ENCODE data around the gene SAE1. TPM values are rescaled to one million over a fixed set of nuclear protein-coding genes. Genes with fewer than 3 reads are reported as not detected.

The SAE1 gene
- total and polyA plus RNA-seq, 5 experiments from 2014 or later, result 44.5 to 174 (median 158) TPM

GRCh38 chr19:47176071-47176626 lies 45.5 kb downstream of the SAE1 start:
- no peak for ATAC-seq
- Mint-ChIP-seq H3K27me3 (no peaks in the 10 kb centered on the region), H3K36me3 (peaks cover 5 to 41% (median 27%) of the 10 kb centered on the region in 3 donors), H3K4me1 (peaks cover 30 to 78% (median 65%) of the 10 kb centered on the region in 4 donors), H3K9me3 (no peaks in the 10 kb centered on the region), H3K4me3 (peak overlapping the region; percentile 49 to 88 (median 81)), H3K27ac (peak overlapping the region; percentile 90 to 99 (median 94))
- POLR2A ChIA-PET, result interaction anchor here (1.0 to 4.5 kb wide), 8 partner anchors 8 to 69 kb away, joined by 3 to 86 read pairs (median 7); partner anchors contain the start of gene ZC3H4
- DNase-seq, result no peak

DNA sequence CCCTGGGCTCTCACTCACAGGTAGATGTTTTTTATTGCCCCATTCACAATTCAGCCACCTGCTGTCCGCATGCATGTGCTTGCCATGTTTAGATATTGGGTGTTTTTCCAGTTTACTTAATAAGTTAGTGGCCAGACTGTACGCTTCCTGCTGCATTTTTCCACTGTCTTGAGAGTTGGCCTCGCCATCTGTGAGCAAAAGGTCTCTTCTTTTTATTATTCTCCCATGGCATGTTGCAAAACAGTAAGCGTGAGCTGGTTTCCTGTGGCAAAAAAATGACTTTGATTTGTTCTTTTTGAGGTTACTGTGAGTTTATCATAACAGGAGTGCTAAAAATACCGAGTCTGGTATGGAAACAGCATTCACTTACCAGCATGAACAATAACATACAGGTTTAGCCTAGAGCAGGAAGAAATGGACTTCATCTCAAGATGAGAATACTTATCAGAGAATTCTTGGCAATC lies 46.0 kb downstream of the SAE1 start:
- Mint-ChIP-seq H3K27ac (peak overlapping the region; percentile 90 to 99 (median 94)), H3K27me3 (no peaks in the 10 kb centered on the region), H3K4me1 (peaks cover 30 to 78% (median 65%) of the 10 kb centered on the region in 4 donors), H3K9me3 (no peaks in the 10 kb centered on the region), H3K36me3 (peaks cover 5 to 41% (median 27%) of the 10 kb centered on the region in 3 donors), H3K4me3 (peak overlapping the region; percentile 49 to 88 (median 81))
- POLR2A ChIA-PET, result interaction anchor here (0.8 to 4.5 kb wide), 16 partner anchors 9 to 69 kb away, joined by 3 to 86 read pairs (median 5); partner anchors contain the start of genes SAE1 and ZC3H4
- DNase-seq, result peak in 8 of 10 donors; percentile 22 to 81 (median 42)
- ATAC-seq, result peak; percentile 84 to 94

- Mint-ChIP-seq H3K27me3 (no peaks in the 10 kb centered on the region), H3K9me3 (no peaks in the 10 kb centered on the region), H3K4me1 (peaks cover 36 to 89% (median 84%) of the 10 kb centered on the region in 4 donors), H3K36me3 (peaks cover 5 to 27% (median 17%) of the 10 kb centered on the region in 3 donors), H3K27ac (peak overlapping the region; percentile 59 to 99 (median 92)), H3K4me3 (peak overlapping the region in 8 of 10 donors; percentile 0 to 52 (median 30))
- ATAC-seq, result no peak
- POLR2A ChIA-PET, result interaction anchor here (1.2 to 4.5 kb wide), 4 partner anchors 8 to 65 kb away, joined by 3 to 86 read pairs (median 32); no protein-coding TSS in a partner anchor
- no peak for DNase-seq
Measured at GRCh38 chr19:47179653-47180310, 49.1 kb downstream of the SAE1 start.

- peaks cover 37 to 85% (median 76%) of the 10 kb centered on the region in 4 donors for H3K4me1 Mint-ChIP-seq
- DNase-seq (no peak), ATAC-seq (no peak)
- peaks cover 5 to 24% (median 13%) of the 10 kb centered on the region in 3 donors for H3K36me3 Mint-ChIP-seq
- H3K27ac Mint-ChIP-seq, result peak overlapping the region; percentile 73 to 98 (median 91)
- H3K27me3 Mint-ChIP-seq, result no peaks in the 10 kb centered on the region
- H3K9me3 Mint-ChIP-seq, result no peaks in the 10 kb centered on the region
- POLR2A ChIA-PET, result interaction anchor here (1.0 to 11.5 kb wide), 3 partner anchors 25 to 42 kb away, joined by 3 to 185 read pairs (median 30); no protein-coding TSS in a partner anchor
- peak overlapping the region in 8 of 10 donors; percentile 12 to 83 (median 44) for H3K4me3 Mint-ChIP-seq
Measured at GRCh38 chr19:47183601-47184000, 53.0 kb downstream of the SAE1 start.

DNA sequence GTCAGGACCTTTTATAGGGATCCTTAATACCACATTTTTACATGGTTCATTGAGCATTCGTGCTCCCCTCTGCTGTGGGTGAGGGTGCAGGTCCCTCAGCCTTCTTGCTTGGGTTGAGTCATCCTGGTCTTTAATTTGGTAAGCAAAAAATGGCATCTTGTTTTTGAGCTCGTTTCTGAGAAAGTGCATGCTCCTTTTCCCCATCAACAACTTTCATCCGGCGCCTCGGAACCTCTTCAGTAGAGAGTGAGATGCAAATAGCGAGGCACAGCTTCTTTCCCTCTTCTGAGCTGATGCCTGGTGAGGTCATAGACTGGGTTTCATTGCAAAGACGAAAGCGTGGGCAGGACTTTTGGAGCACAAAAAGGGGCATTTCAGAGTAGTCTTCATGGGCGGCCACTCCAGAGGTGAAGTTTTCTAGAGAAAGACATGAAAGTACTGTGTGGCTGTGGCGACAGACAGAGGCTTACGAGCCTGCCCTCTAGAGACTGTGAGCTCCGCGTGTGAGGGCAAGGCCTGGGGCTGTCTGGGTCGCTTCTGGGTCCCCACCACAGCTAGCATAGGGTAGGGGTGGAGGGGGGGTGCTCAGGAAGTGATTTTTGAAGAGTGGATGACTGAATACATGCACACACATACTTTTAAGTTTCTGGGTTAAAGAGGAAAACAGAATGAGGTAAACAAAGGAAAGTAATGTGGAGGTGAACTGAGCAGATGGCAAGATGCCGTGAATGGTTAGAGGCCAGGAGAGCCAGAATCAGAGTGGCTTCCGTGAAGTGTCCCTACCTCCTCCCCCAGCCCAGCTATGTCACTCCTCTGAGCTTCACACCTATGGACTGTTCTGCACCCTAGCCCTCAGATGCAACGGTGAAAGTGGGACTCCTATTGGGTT lies 56.1 kb downstream of the SAE1 start:
- Mint-ChIP-seq H3K4me3 (peak overlapping the region; percentile 61 to 89 (median 78)), H3K4me1 (peaks cover 35 to 93% (median 87%) of the 10 kb centered on the region in 4 donors), H3K36me3 (peaks cover 0 to 17% (median 4%) of the 10 kb centered on the region in 3 donors), H3K9me3 (no peaks in the 10 kb centered on the region), H3K27ac (peak overlapping the region; percentile 90 to 99 (median 96)), H3K27me3 (no peaks in the 10 kb centered on the region)
- DNase-seq (peak; percentile 58 to 92 (median 82)), ATAC-seq (peak; percentile 85 to 90)
- POLR2A ChIA-PET, result interaction anchor here (1.0 to 11.5 kb wide), 26 partner anchors 9 to 88 kb away, joined by 3 to 185 read pairs (median 6); partner anchors contain the start of genes CCDC9, INAFM1 and ZC3H4

- Mint-ChIP-seq H3K4me1 (peaks cover 31 to 89% (median 83%) of the 10 kb centered on the region in 4 donors), H3K36me3 (peaks cover 0 to 13% (median 0%) of the 10 kb centered on the region in 3 donors), H3K27ac (peak overlapping the region; percentile 90 to 99 (median 96)), H3K4me3 (peak overlapping the region; percentile 61 to 89 (median 78)), H3K27me3 (no peaks in the 10 kb centered on the region), H3K9me3 (no peaks in the 10 kb centered on the region)
- ATAC-seq, result no peak
- no peak for DNase-seq
- POLR2A ChIA-PET, result interaction anchor here (1.2 to 11.5 kb wide), 18 partner anchors 9 to 74 kb away, joined by 3 to 185 read pairs (median 10); partner anchors contain the start of gene ZC3H4
Measured at GRCh38 chr19:47187335-47187655, 56.7 kb downstream of the SAE1 start.

DNA sequence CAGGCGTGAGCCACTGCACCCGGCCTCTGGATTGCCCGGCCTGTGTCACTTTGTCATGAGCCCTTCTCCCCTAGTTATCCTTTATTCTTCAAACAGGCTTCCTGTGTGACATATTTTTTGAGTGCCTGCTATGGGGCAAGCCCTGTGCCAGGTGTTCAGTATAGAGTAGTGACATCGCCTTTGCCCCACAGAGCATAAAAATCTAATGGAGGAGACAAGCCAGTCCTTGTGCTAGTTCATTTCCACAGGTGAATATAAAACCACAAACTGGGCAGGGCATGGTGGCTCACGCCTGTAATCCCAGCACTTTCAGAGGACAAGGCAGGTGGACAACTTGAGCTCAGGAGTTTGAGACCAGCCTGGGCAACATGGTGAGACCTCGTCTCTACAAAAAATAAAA lies 57.2 kb downstream of the SAE1 start:
- no peak for ATAC-seq
- peak overlapping the region; percentile 90 to 99 (median 96) for H3K27ac Mint-ChIP-seq
- POLR2A ChIA-PET, result interaction anchor here (1.2 to 11.5 kb wide), 15 partner anchors 10 to 74 kb away, joined by 3 to 185 read pairs (median 12); partner anchors contain the start of gene ZC3H4
- peaks cover 0 to 10% (median 0%) of the 10 kb centered on the region in 3 donors for H3K36me3 Mint-ChIP-seq
- no peaks in the 10 kb centered on the region for H3K9me3 Mint-ChIP-seq
- H3K4me3 Mint-ChIP-seq, result peak overlapping the region in 8 of 10 donors; percentile 51 to 89 (median 76)
- peak in 1 of 10 donors; percentile 23 for DNase-seq
- no peaks in the 10 kb centered on the region for H3K27me3 Mint-ChIP-seq
- H3K4me1 Mint-ChIP-seq, result peaks cover 28 to 88% (median 78%) of the 10 kb centered on the region in 4 donors

GRCh38 chr19:47188507-47189033 lies 57.9 kb downstream of the SAE1 start:
- DNase-seq (no peak), ATAC-seq (no peak)
- H3K4me1 Mint-ChIP-seq, result peaks cover 28 to 86% (median 73%) of the 10 kb centered on the region in 4 donors
- peak overlapping the region in 9 of 10 donors; percentile 15 to 82 (median 64) for H3K4me3 Mint-ChIP-seq
- peak overlapping the region; percentile 90 to 99 (median 96) for H3K27ac Mint-ChIP-seq
- no peaks in the 10 kb centered on the region for H3K9me3 Mint-ChIP-seq
- peaks cover 0 to 6% (median 0%) of the 10 kb centered on the region in 3 donors for H3K36me3 Mint-ChIP-seq
- H3K27me3 Mint-ChIP-seq, result no peaks in the 10 kb centered on the region
- POLR2A ChIA-PET, result interaction anchor here (0.6 to 11.5 kb wide), 10 partner anchors 11 to 75 kb away, joined by 3 to 185 read pairs (median 16); partner anchors contain the start of gene ZC3H4

DNA sequence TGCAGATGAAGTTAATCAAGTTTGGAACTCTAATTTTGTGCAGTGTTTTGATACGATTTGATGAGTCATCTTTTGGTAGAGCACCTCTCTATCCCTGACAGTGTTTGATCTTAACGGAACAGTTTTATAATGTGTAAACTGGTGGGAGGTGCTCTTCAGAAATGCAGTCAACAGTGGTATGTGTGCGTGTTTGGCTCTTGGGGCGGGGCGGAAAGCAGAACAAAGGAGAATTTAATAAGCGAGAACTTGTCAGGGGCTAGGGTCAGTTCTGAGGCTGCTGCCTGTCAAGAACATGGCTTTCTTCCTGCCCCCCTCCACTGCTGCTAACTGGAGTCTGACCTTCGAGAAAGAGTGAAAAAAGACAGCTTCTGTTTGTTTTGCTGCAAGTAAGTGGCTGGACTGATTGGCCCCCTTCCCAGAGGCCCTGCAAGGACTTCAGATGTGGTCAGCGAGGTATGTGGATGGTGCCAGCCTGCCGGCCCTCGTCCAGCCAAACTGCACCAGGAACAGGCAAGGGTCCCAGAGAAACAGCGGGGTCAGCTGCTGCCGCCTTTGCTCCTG lies 59.6 kb downstream of the SAE1 start:
- Mint-ChIP-seq H3K9me3 (no peaks in the 10 kb centered on the region), H3K36me3 (peaks cover 0 to 7% (median 5%) of the 10 kb centered on the region in 3 donors), H3K27ac (peak overlapping the region; percentile 0 to 99 (median 96)), H3K4me3 (peak overlapping the region in 9 of 10 donors; percentile 44 to 82 (median 64)), H3K4me1 (peaks cover 27 to 81% (median 67%) of the 10 kb centered on the region in 4 donors), H3K27me3 (no peaks in the 10 kb centered on the region)
- peak; percentile 19 to 69 (median 43) for DNase-seq
- POLR2A ChIA-PET, result interaction anchor here (0.9 to 11.5 kb wide), 10 partner anchors 9 to 66 kb away, joined by 3 to 185 read pairs (median 7); partner anchors contain the start of gene CCDC9
- ATAC-seq, result peak; percentile 29 to 44

- Mint-ChIP-seq H3K4me3 (no peak overlapping the region), H3K27me3 (no peaks in the 10 kb centered on the region), H3K4me1 (peaks cover 10 to 49% (median 28%) of the 10 kb centered on the region in 4 donors), H3K27ac (peak overlapping the region in 5 of 10 donors; percentile 1 to 80 (median 48)), H3K36me3 (peaks cover 0 to 43% (median 21%) of the 10 kb centered on the region in 3 donors), H3K9me3 (no peaks in the 10 kb centered on the region)
- DNase-seq (no peak), ATAC-seq (no peak)
- POLR2A ChIA-PET, result interaction anchor here (0.7 kb wide), 1 partner anchor 10 kb away, joined by 4 read pairs; no protein-coding TSS in a partner anchor
Measured at GRCh38 chr19:47195434-47195833, 64.8 kb downstream of the SAE1 start.

DNA sequence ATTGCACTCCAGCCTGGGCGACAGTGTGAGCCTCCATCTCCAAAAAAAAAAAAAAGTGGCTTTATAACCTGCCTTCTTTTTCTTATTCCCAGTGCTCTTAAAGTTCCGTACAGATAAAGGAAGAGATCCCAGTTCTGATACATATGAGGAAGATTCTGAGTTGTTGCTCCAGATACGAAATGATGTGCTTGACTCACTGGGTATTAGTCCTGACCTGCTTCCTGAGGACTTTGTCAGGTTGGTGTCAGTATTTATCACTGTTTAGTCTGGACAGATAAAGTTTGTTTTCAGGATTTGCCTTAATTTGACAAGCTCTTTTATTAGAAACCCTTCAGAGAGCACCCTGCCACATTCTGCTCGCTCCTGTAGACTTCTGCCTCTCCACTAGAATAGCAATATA lies 66.5 kb downstream of the SAE1 start:
- POLR2A ChIA-PET, result interaction anchor here (0.6 to 1.4 kb wide), 2 partner anchors 11 to 18 kb away, joined by 3 to 5 read pairs; no protein-coding TSS in a partner anchor
- H3K36me3 Mint-ChIP-seq, result peaks cover 0 to 51% (median 17%) of the 10 kb centered on the region in 3 donors

More for the DNA sequence above, 66.5 kb downstream of the SAE1 start:
- Mint-ChIP-seq H3K27ac (peak overlapping the region in 3 of 10 donors; percentile 13 to 38 (median 34)), H3K27me3 (no peaks in the 10 kb centered on the region), H3K9me3 (no peaks in the 10 kb centered on the region), H3K4me1 (peaks cover 7 to 39% (median 15%) of the 10 kb centered on the region in 4 donors), H3K4me3 (no peak overlapping the region)
- no peak for ATAC-seq
- DNase-seq, result no peak

Data from naive thymus-derived CD8-positive, alpha-beta T cell (primary cell).